ENCODE results near the gene FAM118B.

- TF ChIP-seq TCF4 (CRISPR knock-in tag; IDR thresholded peaks at IDR 0.05; ENCODE audit: borderline replicate concordance) (no peak), OSR1 (CRISPR knock-in tag; IDR thresholded peaks at IDR 0.05) (no peak), ZFP30 (CRISPR knock-in tag; IDR thresholded peaks at IDR 0.05) (no peak), ZC3H10 (CRISPR knock-in tag; IDR thresholded peaks at IDR 0.05) (no peak), GLIS3 (CRISPR knock-in tag; IDR thresholded peaks at IDR 0.05) (no peak), TOX (CRISPR knock-in tag; IDR thresholded peaks at IDR 0.05; ENCODE audit: borderline replicate concordance) (no peak), SNAI2 (CRISPR knock-in tag; IDR thresholded peaks at IDR 0.05) (no peak)
These were observed 22.3 kb upstream of the FAM118B start for GRCh38 chr11:126189109-126189929.
